Panc1 (cell line): ENCODE data around the gene EPC1. TPM values are rescaled to one million over a fixed set of nuclear protein-coding genes. Genes with fewer than 3 reads are reported as not detected.

Experiments used
- total RNA-seq: library from RNA; stranded (reverse); gene quantifications from one replicate; pipeline ENCODE4 v1.2.1, GENCODE V29; 2021; ENCODE audit not compliant: unreplicated experiment

EPC1 gene
- total RNA-seq, 1 experiment from 2014 or later = 18.4 TPM

Other genes with a start within 250 kb of the EPC1 start
- 6.0 TPM for gene CCDC7, start 99.0 kb upstream of the EPC1 start, total RNA-seq